GM18511 (cell line): ENCODE measurements around the gene NID2.

ENCODE experiments used
- ATAC-seq: cut with Tn5 transposase; IDR thresholded peaks from one replicate; pipeline ENCODE4 v1.9.1; 2021; ENCODE audit warnings: mild to moderate bottlenecking, moderate library complexity; ENCODE audit not compliant: unreplicated experiment

Gene NID2

GRCh38 chr14:52054678-52055077 lies 14.2 kb downstream of the NID2 start:
- no peak for ATAC-seq

GRCh38 chr14:52053044-52053443 lies 15.8 kb downstream of the NID2 start:
- ATAC-seq = no peak

- ATAC-seq = no peak
Observed at GRCh38 chr14:52052288-52052943, 16.4 kb downstream of the NID2 start.

- no peak for ATAC-seq
Observed at GRCh38 chr14:52051871-52052270, 17.0 kb downstream of the NID2 start.

GRCh38 chr14:52051251-52051650 lies 17.6 kb downstream of the NID2 start:
- no peak for ATAC-seq

GRCh38 chr14:52049721-52050588 lies 18.9 kb downstream of the NID2 start:
- ATAC-seq = no peak

- ATAC-seq = no peak
Observed at GRCh38 chr14:52049271-52049670, 19.6 kb downstream of the NID2 start.

- no peak for ATAC-seq
Observed at GRCh38 chr14:52048641-52049204, 20.1 kb downstream of the NID2 start.

GRCh38 chr14:52048116-52048515 lies 20.7 kb downstream of the NID2 start:
- no peak for ATAC-seq

- no peak for ATAC-seq
Observed at GRCh38 chr14:52046376-52046917, 22.4 kb downstream of the NID2 start.

- ATAC-seq = no peak
Observed at GRCh38 chr14:52044791-52045522, 23.9 kb downstream of the NID2 start.

- ATAC-seq = no peak
Observed at GRCh38 chr14:52043690-52044089, 25.2 kb downstream of the NID2 start.

- ATAC-seq = no peak
Observed at GRCh38 chr14:52042371-52043289, 26.2 kb downstream of the NID2 start.

- ATAC-seq = no peak
Observed at GRCh38 chr14:52040598-52040997, 28.3 kb downstream of the NID2 start.

- ATAC-seq = no peak
Observed at GRCh38 chr14:52039124-52039815, 29.6 kb downstream of the NID2 start.

GRCh38 chr14:52033101-52033642 lies 35.7 kb downstream of the NID2 start:
- ATAC-seq = no peak

- no peak for ATAC-seq
Observed at GRCh38 chr14:52032204-52032801, 36.6 kb downstream of the NID2 start.

GRCh38 chr14:52031781-52032180 lies 37.1 kb downstream of the NID2 start:
- ATAC-seq = no peak

- no peak for ATAC-seq
Observed at GRCh38 chr14:52029881-52030280, 39.0 kb downstream of the NID2 start.
